SK-MEL-5 (cell line): ENCODE data around the gene CNPY1. TPM values are rescaled to one million over a fixed set of nuclear protein-coding genes. Genes with fewer than 3 reads are reported as not detected.

ENCODE experiments used
- DNase-seq: peaks from one replicate; pipeline ENCODE4 v3.0.0-alpha.2; 2016; ENCODE audit warnings: low read depth, low spot score
- in situ Hi-C: cut with HindIII; loops from 2 replicates; pipeline ENCODE4 v1.10.0; 2016; ENCODE audit warnings: low sequenced_read_pairs, high pct_unique_total_duplicates, low pct_unique_long_range_greater_than_20kb
- total RNA-seq: library from RNA; depleted of rRNA; stranded (reverse); fragments of >200 nt; shearing (Covaris generic); gene quantifications from 2 replicates; pipeline ENCODE4 v1.2.3, GENCODE V29; 2014; rRNA removed

CNPY1 gene
- total RNA-seq, 1 experiment from 2014 or later = not detected

GRCh38 chr7:155456738-155457543 lies 89.4 kb downstream of the CNPY1 start:
- in situ Hi-C loops = no loop called here
- DNase-seq = peak; percentile 93

- DNase-seq = no peak
- in situ Hi-C loops = no loop called here
These were observed 90.3 kb downstream of the CNPY1 start for GRCh38 chr7:155455776-155456737.

- DNase-seq = no peak
- in situ Hi-C loops = no loop called here
These were observed 91.1 kb downstream of the CNPY1 start for GRCh38 chr7:155455132-155455693.

GRCh38 chr7:155454183-155455112 lies 91.9 kb downstream of the CNPY1 start:
- in situ Hi-C loops = no loop called here
- no peak for DNase-seq

GRCh38 chr7:155453296-155454182 lies 92.8 kb downstream of the CNPY1 start:
- no peak for DNase-seq
- in situ Hi-C loops = no loop called here

- DNase-seq = no peak
- in situ Hi-C loops = no loop called here
These were observed 93.7 kb downstream of the CNPY1 start for GRCh38 chr7:155452505-155453295.

GRCh38 chr7:155451840-155452239 lies 94.5 kb downstream of the CNPY1 start:
- no peak for DNase-seq
- in situ Hi-C loops = no loop called here

Other genes starting within 250 kb of the CNPY1 start
- gene INSIG1, start 248.7 kb downstream of the CNPY1 start, total RNA-seq = 102 and 105 TPM in 2 replicates
- 2.2 and 3.0 TPM in 2 replicates for gene EN2, start 88.4 kb downstream of the CNPY1 start, total RNA-seq
- gene RBM33, start 98.1 kb upstream of the CNPY1 start, total RNA-seq = 25.8 and 35.2 TPM in 2 replicates